ENCODE measurements around the gene WWC2. TPM values are rescaled to one million over a fixed set of nuclear protein-coding genes. Genes with fewer than 3 reads are reported as not detected.

WWC2 gene
- total RNA-seq, 1 experiment from 2014 or later = 82.8 TPM

DNA sequence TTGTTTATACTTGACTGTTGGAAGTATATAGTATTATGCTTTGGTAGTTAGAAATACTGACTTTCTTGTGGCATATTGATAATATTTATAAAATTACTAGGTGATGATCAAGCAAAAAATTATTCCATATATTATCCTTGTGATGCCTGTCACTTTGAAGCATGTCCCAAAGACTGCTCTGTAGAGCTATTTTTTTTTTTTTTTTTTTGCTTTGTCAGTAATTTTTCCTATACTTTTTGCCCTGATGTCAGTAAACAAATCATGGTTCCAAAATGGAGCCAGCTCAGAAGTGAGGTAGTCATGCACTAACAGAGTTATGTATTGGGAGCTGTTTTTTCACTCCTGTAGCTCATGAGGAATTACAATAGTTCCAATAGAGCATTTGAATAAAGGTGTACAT, 11.2 kb downstream of the WWC2 start:
- no peak for DNase-seq (ENCODE audit: low spot score)
- Histone ChIP-seq H3K27ac (ENCODE audit: low read depth, low read length, poor library complexity, severe bottlenecking) (no peak overlapping the region), H3K4me1 (ENCODE audit: insufficient read depth, low read length, poor library complexity, severe bottlenecking) (peaks cover 11% of the 10 kb centered on the region), H3K9me3 (ENCODE audit: low read depth, low read length, poor library complexity, severe bottlenecking) (no peaks in the 10 kb centered on the region), H3K36me3 (ENCODE audit: insufficient read depth, low read length, poor library complexity, severe bottlenecking) (no peaks in the 10 kb centered on the region), H3K4me3 (ENCODE audit: low read depth, low read length, poor library complexity, severe bottlenecking) (no peak overlapping the region), H3K27me3 (replicated peaks; ENCODE audit: insufficient read depth, low read depth, low read length, poor library complexity) (no peaks in the 10 kb centered on the region)
- no peak for TF ChIP-seq EZH2 (IDR thresholded peaks at IDR 0.05; ENCODE audit: borderline replicate concordance, low read depth, low read length, poor library complexity, severe bottlenecking)
- TF ChIP-seq, protein P1, sequence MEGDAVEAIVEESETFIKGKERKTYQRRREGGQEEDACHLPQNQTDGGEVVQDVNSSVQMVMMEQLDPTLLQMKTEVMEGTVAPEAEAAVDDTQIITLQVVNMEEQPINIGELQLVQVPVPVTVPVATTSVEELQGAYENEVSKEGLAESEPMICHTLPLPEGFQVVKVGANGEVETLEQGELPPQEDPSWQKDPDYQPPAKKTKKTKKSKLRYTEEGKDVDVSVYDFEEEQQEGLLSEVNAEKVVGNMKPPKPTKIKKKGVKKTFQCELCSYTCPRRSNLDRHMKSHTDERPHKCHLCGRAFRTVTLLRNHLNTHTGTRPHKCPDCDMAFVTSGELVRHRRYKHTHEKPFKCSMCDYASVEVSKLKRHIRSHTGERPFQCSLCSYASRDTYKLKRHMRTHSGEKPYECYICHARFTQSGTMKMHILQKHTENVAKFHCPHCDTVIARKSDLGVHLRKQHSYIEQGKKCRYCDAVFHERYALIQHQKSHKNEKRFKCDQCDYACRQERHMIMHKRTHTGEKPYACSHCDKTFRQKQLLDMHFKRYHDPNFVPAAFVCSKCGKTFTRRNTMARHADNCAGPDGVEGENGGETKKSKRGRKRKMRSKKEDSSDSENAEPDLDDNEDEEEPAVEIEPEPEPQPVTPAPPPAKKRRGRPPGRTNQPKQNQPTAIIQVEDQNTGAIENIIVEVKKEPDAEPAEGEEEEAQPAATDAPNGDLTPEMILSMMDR (conservative IDR thresholded peaks at IDR 0.05; ENCODE audit: low read depth, low read length) = no peak
- POLR2A ChIA-PET (ENCODE audit: low non-redundant PET) = no interaction called here
- CTCF ChIA-PET = no interaction called here
- intact Hi-C loops (cut with micrococcal nuclease; ENCODE audit: unreplicated experiment) = no loop called here
- BruUV-seq (replicated peaks) = no TSS peak

GRCh38 chr4:183111452-183111885, 12.4 kb downstream of the WWC2 start:
- peaks cover 9% of the 10 kb centered on the region for H3K4me1 ChIP-seq (ENCODE audit: insufficient read depth, low read length, poor library complexity, severe bottlenecking)
- DNase-seq (ENCODE audit: low spot score) = no peak
- intact Hi-C loops (cut with micrococcal nuclease; ENCODE audit: unreplicated experiment) = no loop called here
- H3K4me3 ChIP-seq (ENCODE audit: low read depth, low read length, poor library complexity, severe bottlenecking) = no peak overlapping the region
- no TSS peak for BruUV-seq (replicated peaks)
- POLR2A ChIA-PET (ENCODE audit: low non-redundant PET) = no interaction called here
- CTCF ChIA-PET = no interaction called here
- no peak for TF ChIP-seq EZH2 (IDR thresholded peaks at IDR 0.05; ENCODE audit: borderline replicate concordance, low read depth, low read length, poor library complexity, severe bottlenecking)
- TF ChIP-seq, protein P1 (conservative IDR thresholded peaks at IDR 0.05; ENCODE audit: low read depth, low read length) = no peak
- H3K9me3 ChIP-seq (ENCODE audit: low read depth, low read length, poor library complexity, severe bottlenecking) = no peaks in the 10 kb centered on the region
- H3K27ac ChIP-seq (ENCODE audit: low read depth, low read length, poor library complexity, severe bottlenecking) = no peak overlapping the region
- H3K36me3 ChIP-seq (ENCODE audit: insufficient read depth, low read length, poor library complexity, severe bottlenecking) = no peaks in the 10 kb centered on the region
- no peaks in the 10 kb centered on the region for H3K27me3 ChIP-seq (replicated peaks; ENCODE audit: insufficient read depth, low read depth, low read length, poor library complexity)

DNA sequence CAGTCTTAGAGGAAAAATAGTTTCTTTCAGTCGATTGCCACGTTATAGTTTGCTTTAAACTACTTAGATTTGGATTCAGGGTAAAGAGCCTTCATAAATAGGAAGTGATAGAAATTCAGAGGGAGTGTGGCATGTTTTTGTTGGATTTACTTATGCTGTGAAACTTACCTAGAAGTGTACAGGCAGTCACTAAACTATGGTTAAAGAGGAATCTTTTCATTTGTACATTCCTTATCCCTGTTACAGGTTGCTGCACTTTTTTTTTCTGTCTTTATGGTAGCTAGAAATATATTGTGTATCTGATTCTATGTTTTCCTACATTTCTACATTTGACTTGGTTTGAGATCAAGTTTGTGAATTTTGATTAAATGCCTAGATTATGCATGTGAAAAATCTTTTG, 19.1 kb downstream of the WWC2 start:
- H3K9me3 ChIP-seq (ENCODE audit: low read depth, low read length, poor library complexity, severe bottlenecking) = no peaks in the 10 kb centered on the region
- TF ChIP-seq EZH2 (IDR thresholded peaks at IDR 0.05; ENCODE audit: borderline replicate concordance, low read depth, low read length, poor library complexity, severe bottlenecking) = no peak
- TF ChIP-seq, protein P1 (conservative IDR thresholded peaks at IDR 0.05; ENCODE audit: low read depth, low read length) = no peak
- intact Hi-C loops (cut with micrococcal nuclease; ENCODE audit: unreplicated experiment) = no loop called here
- H3K27ac ChIP-seq (ENCODE audit: low read depth, low read length, poor library complexity, severe bottlenecking) = peak overlapping the region; percentile 44
- DNase-seq (ENCODE audit: low spot score) = no peak
- no peak overlapping the region for H3K4me3 ChIP-seq (ENCODE audit: low read depth, low read length, poor library complexity, severe bottlenecking)
- POLR2A ChIA-PET (ENCODE audit: low non-redundant PET) = no interaction called here
- no peaks in the 10 kb centered on the region for H3K27me3 ChIP-seq (replicated peaks; ENCODE audit: insufficient read depth, low read depth, low read length, poor library complexity)
- no peaks in the 10 kb centered on the region for H3K36me3 ChIP-seq (ENCODE audit: insufficient read depth, low read length, poor library complexity, severe bottlenecking)
- CTCF ChIA-PET = no interaction called here
- H3K4me1 ChIP-seq (ENCODE audit: insufficient read depth, low read length, poor library complexity, severe bottlenecking) = peaks cover 26% of the 10 kb centered on the region
- BruUV-seq (replicated peaks) = no TSS peak
